ENCODE measurements around the gene MRPL32.

MRPL32 gene

DNA sequence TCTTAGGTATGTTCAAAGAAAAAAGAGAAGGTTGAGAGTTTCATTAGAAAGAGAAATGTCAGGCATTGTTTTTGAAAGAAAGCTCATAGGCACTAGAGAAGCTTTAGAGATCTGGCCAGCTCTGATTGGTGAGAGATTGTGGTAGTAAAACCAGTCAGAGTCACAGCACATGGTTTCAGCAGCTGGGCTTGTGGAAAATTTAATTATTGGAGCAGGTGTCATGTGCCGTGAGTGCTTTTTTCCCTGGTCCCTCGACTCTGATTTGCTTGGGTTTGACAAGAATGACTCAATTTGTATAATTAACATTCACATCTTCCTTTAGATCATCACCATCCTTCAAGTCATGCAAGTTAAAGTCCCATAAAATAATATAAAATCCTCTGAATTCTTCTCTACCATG is 35.2 kb downstream of the MRPL32 start:
- DNase-seq: no peak

DNA sequence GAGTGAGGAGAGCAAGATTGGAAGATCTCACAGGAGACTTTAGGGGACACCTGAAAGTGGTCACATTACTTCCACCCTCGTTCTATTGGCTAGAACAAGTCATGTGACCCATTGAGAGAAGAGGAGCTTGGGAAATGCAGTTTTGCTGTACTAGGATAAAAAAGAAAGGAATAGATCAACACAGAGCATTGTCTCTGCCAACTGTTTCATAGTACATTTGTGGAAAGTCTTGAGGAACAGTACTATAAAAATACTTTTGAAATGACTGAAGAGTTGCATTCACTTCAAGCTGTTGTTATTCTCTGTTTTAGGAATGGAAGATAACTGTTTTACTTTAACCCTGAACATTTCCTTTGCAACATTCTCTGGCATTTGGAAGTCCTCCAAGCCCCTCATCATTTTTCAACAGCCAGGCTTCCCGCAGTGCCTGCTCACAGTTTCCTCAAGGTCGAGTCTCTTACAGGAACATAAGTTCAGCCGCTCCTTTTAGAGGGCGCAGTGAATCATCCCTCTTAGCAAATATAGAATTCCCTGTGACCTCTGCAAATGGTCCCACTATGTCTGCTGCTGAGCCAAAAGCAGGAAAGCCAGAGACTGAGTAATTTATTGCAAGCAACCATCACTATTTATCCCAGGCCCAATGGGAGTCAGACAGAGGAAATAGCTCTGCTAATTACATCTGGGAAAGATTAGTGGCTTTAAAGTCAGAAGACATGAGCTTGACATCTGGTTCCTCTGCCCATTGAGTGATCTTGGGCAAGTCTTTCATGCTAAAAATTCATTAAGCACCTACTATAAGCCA is 40.7 kb downstream of the MRPL32 start:
- no peak for DNase-seq

DNA sequence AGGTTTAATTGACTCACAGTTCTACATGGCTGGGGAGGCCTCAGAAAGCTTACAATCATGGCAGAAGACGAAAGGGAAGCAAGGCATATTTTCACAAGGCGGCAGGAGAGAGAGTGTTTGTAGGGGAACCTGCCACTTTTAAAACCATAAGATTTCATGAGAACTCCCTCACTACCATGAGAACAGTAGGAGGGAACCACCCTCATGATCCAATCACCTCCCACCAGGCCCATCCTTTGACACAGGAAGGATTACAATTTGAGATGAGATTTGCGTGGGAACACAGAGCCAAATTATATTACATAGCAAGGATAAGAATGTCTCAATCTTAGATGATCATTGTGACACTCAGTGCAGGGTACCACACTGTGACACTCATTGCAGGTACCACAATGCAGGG is 44.2 kb downstream of the MRPL32 start:
- DNase-seq: no peak

DNA sequence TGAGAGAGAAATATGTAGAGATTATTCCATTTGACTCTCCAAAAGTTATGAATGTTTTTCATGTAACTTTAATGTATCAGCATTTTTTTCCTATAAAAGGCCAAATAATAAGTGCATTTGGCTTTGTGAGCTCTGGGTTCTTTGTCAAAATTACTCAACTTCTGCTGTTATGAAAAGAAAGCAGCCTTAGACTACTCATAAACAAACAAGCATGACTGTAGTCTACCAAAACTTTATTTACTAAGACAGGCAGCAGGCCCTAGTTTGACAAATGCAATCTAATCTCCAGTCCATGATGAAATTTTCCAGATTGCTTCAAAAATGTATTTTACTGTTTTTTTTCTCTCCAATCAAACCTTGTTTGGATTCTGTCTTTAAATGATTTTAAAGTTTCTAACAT is 46.3 kb downstream of the MRPL32 start:
- DNase-seq: no peak

DNA sequence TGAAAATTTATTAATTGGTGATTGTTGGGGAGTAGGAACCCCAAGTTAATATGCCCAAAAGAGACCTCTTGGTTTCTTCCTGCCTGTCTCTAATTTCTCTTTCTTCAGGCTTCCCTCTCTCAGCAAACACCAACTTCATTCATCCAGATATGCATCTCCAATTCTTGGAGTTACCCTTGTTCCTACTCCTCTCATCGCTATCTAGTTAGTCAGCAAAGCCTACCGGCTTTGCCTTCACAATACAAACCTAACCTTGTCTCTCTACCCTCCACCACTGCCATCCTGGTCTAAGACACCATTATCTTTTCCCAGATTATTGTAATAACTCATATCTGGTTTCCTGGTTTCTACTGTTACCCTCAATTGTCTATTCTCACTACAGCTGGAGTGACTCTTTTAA is 47.9 kb downstream of the MRPL32 start:
- no peak for DNase-seq

DNA sequence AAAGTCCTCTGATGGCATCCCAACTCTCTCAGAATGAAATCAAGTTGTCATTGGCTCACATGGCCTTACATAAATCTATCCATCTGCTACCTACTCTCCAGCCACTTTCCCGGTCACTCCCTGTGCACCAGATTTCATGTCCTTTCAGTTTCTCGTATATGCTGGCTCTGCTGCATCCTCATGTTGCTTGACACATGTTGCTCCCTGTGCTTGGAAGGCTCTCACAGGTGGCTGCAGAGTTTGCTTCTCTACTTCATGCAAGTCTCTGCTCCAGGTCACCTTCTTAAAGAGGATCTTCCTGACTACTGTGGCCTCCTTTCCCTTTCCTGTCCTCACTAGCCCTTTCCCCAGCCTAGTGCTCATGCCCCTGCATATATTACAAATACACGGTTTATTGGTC is 48.3 kb downstream of the MRPL32 start:
- DNase-seq: no peak

DNA sequence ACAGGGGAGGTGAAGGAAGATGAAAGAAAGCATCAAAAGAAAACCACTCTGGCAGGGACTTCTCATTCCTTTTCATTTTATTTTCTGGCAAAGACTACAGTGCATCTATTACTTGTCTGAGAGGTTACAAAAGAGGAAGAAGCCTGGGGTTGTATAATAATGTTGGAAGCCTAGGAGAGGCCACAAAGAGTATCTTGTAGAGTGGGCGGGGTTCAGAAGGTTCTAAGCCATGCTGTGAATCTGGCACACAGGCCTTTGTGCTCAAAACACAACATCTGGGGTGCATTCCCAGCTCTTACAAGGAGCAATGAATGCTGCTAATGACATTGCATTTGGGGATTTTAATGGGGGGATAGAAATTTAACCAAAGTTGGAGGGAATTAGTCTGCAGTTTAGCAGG is 49.4 kb downstream of the MRPL32 start:
- DNase-seq: no peak

DNA sequence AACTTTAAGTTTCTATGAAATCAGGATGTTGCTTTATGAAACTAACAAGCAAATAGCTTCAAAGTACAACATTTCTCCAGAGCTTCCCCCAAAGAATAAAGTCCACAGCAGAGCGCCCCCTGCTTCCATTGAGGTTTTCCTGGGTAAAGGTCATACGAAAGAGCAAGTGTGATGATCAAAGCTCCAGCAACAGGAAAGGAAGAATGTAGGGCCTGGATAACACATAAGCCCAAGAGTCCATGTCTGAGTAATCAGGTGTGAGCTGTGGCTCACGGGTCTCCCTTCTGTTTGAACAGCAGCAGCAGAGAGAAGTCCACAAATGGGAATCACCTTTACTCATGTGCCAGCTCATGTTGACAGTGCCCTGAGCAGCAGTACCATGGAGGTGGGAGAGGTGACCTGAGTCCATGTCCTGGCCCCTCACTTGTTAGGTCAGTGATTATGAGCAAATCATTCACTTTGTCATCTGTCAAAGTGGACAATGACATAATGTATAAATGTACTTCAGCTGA is 50.5 kb downstream of the MRPL32 start:
- DNase-seq: no peak

DNA sequence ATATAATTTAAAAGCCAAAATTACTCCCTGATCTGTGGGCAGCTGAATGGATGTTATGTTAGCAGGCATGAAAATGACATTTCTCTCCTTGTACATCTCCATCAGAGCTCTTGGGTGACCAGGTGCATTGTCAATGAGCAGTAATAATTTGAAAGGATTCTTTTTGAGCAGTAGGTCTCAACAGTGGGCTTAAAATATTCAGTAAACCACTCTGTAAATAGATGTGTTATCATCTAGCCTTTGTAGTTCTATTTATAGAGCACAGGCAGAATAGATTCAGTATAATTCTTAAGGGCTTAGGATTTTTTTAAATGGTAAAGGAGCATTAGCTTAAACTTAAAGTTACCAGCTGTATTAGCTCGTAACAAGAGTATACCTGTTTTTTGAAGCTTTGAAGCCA is 52.0 kb downstream of the MRPL32 start:
- DNase-seq: no peak

DNA sequence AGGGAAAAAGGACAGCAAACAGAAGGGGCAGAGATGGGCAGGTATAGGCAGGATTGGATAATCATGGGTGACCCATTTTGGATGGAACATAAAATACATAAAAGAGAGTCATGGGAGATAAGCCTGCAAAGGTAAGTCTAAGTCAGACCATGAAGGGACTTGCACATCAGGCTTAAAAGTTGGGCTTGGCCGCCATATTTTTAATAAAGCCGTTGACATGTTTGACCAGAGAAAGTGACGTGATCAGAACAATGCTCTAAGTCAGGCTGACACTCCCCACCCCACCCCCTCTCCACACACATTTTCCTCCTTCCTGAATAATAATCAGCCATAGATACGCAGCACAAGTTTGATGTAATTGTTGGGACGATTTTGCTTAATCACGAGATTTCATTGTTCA is 54.0 kb downstream of the MRPL32 start:
- no peak for DNase-seq

DNA sequence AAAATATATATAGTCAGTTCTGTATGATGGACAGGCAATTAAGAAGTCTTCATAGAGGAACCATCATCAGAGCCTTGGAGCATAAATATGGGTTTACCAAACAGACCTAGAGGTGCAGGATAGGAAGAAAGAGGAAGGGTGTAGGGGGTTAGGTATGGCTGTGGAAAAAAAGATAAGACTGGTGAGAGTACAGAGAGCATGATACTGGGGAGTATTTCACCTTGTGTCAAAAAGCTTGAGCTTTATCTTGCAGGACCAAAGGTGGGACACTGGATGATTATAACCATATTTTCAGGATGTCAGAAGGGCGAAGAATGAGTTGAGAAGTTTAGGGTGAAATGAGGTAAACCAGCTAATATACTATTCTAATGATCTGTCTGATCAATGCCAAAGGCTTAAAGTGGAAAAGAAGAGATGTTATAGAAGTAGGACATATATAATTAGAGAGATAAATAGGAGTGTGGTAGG is 54.6 kb downstream of the MRPL32 start:
- no peak for DNase-seq

Data from CD4-positive, alpha-beta T cell treated with Interferon alpha-2 for 1 hour (primary cell).